Measurements from ENCODE around the gene NTSR1. TPM values are rescaled to one million over a fixed set of nuclear protein-coding genes. Genes with fewer than 3 reads are reported as not detected.

NTSR1 gene
- total and polyA plus RNA-seq, 11 donors, result 0.01 to 0.32 (median 0.07) TPM; not detected in 7

DNA sequence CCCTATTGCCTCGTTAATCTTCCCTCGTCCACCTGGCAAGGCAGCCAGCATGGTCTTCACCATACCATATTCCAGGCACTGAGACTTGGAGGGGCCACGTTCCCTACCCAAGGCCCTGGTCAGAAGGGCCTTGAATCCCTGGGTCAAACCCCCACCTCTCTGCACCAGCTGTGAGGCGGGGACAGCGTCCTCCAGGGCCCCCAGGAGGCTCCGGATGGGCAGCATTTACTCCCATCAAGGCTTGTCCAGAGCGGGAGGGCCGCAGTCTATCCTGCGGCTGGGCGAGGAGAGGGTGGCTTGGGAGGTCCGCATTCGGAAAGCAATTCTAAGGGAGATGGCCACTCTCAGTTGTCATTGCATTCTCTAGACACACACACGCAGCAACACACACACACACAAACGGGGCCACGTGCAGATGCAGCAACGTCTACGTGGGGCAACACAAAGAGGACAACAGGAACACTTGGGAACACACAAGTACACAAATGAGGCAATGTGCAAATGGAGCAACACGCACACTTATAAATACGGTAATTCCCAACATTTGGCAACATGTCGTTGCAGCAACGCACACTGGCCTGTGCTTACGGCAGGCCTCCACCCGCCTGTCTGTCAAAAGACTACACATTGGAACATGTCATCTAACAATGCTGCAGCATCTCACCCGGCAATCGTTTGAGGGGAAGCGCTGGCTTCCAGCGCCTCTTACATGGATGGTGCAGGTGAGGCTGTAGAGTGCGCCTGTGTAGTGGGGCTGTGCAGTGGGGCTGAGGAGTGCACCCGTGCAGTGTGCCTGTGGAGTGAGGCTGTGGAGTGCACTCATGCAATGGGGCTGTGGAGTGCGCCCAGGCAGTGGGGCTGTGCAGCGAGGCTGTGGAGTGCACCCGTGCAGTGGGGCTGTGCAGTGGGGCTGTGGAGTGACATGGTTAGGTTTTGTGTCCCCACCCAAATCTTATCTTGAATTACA lies 12.9 kb upstream of the NTSR1 start:
- H3K27me3 ChIP-seq, result peaks cover 0 to 17% (median 6%) of the 10 kb centered on the region in 9 donors
- TF ChIP-seq, protein P1, sequence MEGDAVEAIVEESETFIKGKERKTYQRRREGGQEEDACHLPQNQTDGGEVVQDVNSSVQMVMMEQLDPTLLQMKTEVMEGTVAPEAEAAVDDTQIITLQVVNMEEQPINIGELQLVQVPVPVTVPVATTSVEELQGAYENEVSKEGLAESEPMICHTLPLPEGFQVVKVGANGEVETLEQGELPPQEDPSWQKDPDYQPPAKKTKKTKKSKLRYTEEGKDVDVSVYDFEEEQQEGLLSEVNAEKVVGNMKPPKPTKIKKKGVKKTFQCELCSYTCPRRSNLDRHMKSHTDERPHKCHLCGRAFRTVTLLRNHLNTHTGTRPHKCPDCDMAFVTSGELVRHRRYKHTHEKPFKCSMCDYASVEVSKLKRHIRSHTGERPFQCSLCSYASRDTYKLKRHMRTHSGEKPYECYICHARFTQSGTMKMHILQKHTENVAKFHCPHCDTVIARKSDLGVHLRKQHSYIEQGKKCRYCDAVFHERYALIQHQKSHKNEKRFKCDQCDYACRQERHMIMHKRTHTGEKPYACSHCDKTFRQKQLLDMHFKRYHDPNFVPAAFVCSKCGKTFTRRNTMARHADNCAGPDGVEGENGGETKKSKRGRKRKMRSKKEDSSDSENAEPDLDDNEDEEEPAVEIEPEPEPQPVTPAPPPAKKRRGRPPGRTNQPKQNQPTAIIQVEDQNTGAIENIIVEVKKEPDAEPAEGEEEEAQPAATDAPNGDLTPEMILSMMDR (IDR thresholded peaks at IDR 0.05), result no peak
- TF ChIP-seq POLR2A (IDR thresholded peaks at IDR 0.05), result no peak
- H3K36me3 ChIP-seq, result no peaks in the 10 kb centered on the region
- no peak overlapping the region for H3K4me3 ChIP-seq
- no peaks in the 10 kb centered on the region for H3K4me1 ChIP-seq
- H3K27ac ChIP-seq, result no peak overlapping the region
- no peak for ATAC-seq
- intact Hi-C loops (cut with DNase I), result no loop called here
- DNase-seq, result no peak
- no peaks in the 10 kb centered on the region for H3K9me3 ChIP-seq
- 82 to 90% (median 88%) methylated on average over 28 to 32 of the region's 32 CpGs for WGBS, 4 donors

DNA sequence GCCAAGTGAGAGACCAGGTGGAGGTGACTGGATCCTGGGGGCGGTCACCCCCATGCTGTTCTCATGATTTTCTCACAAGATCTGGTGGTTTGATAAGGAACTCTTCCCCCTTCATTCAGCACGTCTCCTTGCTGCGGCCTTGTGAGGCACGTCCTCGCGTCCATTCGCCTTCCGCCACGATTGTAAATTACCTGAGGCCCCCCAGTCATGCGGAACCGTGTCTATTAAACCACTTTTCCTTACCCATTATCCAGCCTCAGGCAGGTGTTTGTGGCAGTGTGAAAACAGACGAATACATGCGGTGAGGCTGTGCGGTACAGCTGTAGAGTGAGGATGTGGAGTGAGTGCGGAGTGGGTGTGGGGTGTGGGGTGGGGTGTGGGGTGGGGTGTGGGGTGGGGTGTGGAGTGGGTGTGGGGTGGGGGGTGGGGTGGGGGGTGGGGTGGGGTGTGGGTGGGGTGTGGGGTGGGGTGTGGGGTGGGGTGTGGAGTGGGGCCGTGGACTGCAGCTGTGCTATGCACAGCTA lies 12.1 kb upstream of the NTSR1 start:
- no peaks in the 10 kb centered on the region for H3K9me3 ChIP-seq
- no peak overlapping the region for H3K4me3 ChIP-seq
- DNase-seq, result no peak
- intact Hi-C loops (cut with DNase I), result no loop called here
- H3K27me3 ChIP-seq, result peaks cover 0 to 17% (median 5%) of the 10 kb centered on the region in 9 donors
- no peaks in the 10 kb centered on the region for H3K36me3 ChIP-seq
- no peaks in the 10 kb centered on the region for H3K4me1 ChIP-seq
- WGBS, 4 donors, result 81 to 89% (median 83%) methylated on average over 16 of the region's 16 CpGs
- TF ChIP-seq, protein P1 (IDR thresholded peaks at IDR 0.05), result no peak
- TF ChIP-seq POLR2A (IDR thresholded peaks at IDR 0.05), result no peak
- H3K27ac ChIP-seq, result no peak overlapping the region
- no peak for ATAC-seq

DNA sequence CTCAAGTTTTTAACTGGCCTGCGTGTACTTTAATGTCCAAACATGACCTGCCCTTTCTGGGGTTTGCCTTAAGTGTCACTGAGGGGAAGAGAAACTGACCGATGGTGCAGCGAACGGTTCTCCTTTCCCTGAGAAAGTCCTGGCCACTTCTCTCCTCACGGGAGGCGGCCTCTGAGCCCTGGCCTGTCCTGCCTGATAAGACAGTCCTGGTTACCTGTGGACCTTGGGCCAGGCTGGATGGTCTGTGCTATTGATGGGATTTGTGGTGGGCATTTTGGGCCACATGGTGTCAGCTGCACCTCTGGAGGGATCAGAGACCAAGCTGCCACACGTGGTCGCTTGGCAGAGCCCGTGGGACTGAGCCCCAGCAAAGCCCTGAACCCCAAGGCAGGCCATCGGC lies 11.6 kb upstream of the NTSR1 start:
- TF ChIP-seq, protein P1 (IDR thresholded peaks at IDR 0.05), result no peak
- TF ChIP-seq POLR2A (IDR thresholded peaks at IDR 0.05), result no peak

DNA sequence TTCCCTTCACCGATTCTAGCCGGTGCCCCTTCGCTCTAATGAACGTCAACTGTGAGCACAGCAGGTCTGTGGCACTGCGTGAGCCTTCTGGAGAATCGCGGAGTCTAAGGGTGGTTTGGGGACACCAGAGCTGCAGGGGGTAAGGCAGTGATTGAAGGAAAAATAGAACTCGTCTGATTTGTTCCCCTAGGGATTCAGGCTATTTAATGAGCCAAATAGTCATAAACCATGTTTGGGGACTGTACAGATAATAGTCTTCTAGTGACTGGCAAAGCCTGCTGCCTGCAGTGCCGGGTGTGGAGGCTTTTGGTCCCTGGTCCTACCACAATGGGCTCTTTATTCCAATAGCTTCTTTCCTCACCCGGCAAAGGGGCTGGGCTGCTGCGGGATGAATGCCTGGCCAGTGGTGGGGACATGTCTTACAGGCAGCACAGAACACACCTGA lies 11.1 kb upstream of the NTSR1 start:
- Histone ChIP-seq H3K4me1 (no peaks in the 10 kb centered on the region), H3K4me3 (no peak overlapping the region), H3K27me3 (peaks cover 0 to 10% (median 4%) of the 10 kb centered on the region in 9 donors), H3K36me3 (no peaks in the 10 kb centered on the region), H3K9me3 (no peaks in the 10 kb centered on the region), H3K27ac (no peak overlapping the region)
- intact Hi-C loops (cut with DNase I), result no loop called here
- DNase-seq (no peak), ATAC-seq (no peak)
- TF ChIP-seq, protein P1 (IDR thresholded peaks at IDR 0.05), result no peak
- TF ChIP-seq POLR2A (IDR thresholded peaks at IDR 0.05), result no peak
- WGBS, 4 donors, result 80 to 86% (median 84%) methylated on average over 11 of the region's 11 CpGs

More for the DNA sequence above, 11.6 kb upstream of the NTSR1 start:
- no peaks in the 10 kb centered on the region for H3K4me1 ChIP-seq
- H3K36me3 ChIP-seq, result no peaks in the 10 kb centered on the region
- H3K27ac ChIP-seq, result no peak overlapping the region
- 82 to 85% (median 83%) methylated on average over 9 to 10 of the region's 10 CpGs for WGBS, 4 donors
- H3K27me3 ChIP-seq, result peaks cover 0 to 14% (median 4%) of the 10 kb centered on the region in 9 donors
- no peak overlapping the region for H3K4me3 ChIP-seq
- intact Hi-C loops (cut with DNase I), result no loop called here
- no peaks in the 10 kb centered on the region for H3K9me3 ChIP-seq
- DNase-seq (no peak), ATAC-seq (no peak)

Data from heart left ventricle (tissue), 16 donors.